K562 (cell line): Measurements from ENCODE around the gene BIRC5. TPM values are rescaled to one million over a fixed set of nuclear protein-coding genes. Genes with fewer than 3 reads are reported as not detected.
A peak's percentile ranks its signal among the peaks of the same experiment; 100 is the strongest.

ENCODE experiments used
- BCL6 ChIP-seq: fragments of 250-450 bp; sonication (Bioruptor Pico); IDR thresholded peaks from 2 replicates; pipeline ENCODE4 v1.4.0; 2020
- BRD4 ChIP-seq: fragments of 200-600 bp; sonication (generic); IDR thresholded peaks from 2 replicates; pipeline ENCODE4 v1.6.1; 2017; ENCODE audit warnings: inconsistent platforms
- DMBX1 ChIP-seq: fragments of 250-450 bp; sonication (Bioruptor Pico); IDR thresholded peaks from 2 replicates; pipeline ENCODE4 v1.8.0; 2022; ENCODE audit warnings: inconsistent platforms, mild to moderate bottlenecking, moderate library complexity, borderline replicate concordance
- HES1 ChIP-seq: fragments of 450-650 bp; IDR thresholded peaks from 2 replicates; pipeline ENCODE4 v1.6.1; 2016; ENCODE audit warnings: low read depth, mild to moderate bottlenecking, moderate library complexity
- HEY1 ChIP-seq: fragments of 250-450 bp; sonication (Bioruptor Pico); IDR thresholded peaks from 2 replicates; pipeline ENCODE4 v1.5.0; 2020; ENCODE audit warnings: mild to moderate bottlenecking, moderate library complexity, borderline replicate concordance
- HNRNPLL ChIP-seq: fragments of 200-400 bp; formaldehyde crosslinking; IDR thresholded peaks from 2 replicates; pipeline ENCODE4 v1.6.1; 2017; ENCODE audit warnings: low read length, low read depth, mild to moderate bottlenecking; ENCODE audit not compliant: poor library complexity, severe bottlenecking
- NR2C1 ChIP-seq, 2 experiments: fragments of 450-650 bp; IDR thresholded peaks; 2 replicates each; pipeline ENCODE4 v1.6.1; 2017; ENCODE audit warnings: mild to moderate bottlenecking in 2 of 2, antibody characterized with exemption in 1 of 2, inconsistent platforms in 1 of 2, missing compliant biosample characterization in 1 of 2, missing genetic modification characterization in 1 of 2
- OTX1 ChIP-seq: fragments of 450-650 bp; formaldehyde crosslinking; IDR thresholded peaks from 2 replicates; pipeline ENCODE4 v1.4.0; 2022; ENCODE audit warnings: mild to moderate bottlenecking
- PCBP2 ChIP-seq: fragments of 200-400 bp; formaldehyde crosslinking; IDR thresholded peaks from 2 replicates; pipeline ENCODE4 v1.6.1; 2018; ENCODE audit warnings: low read length, low read depth, mild to moderate bottlenecking, moderate library complexity; ENCODE audit not compliant: poor library complexity, severe bottlenecking
- PKNOX1 ChIP-seq: fragments of 450-650 bp; IDR thresholded peaks from 2 replicates; pipeline ENCODE4 v1.6.1; 2016
- RBM39 ChIP-seq: fragments of 200-400 bp; formaldehyde crosslinking; optimal IDR thresholded peaks from 2 replicates; pipeline ENCODE3; 2018; ENCODE audit warnings: low read depth, low read length
- RERE ChIP-seq: sonication (generic); formaldehyde crosslinking; IDR thresholded peaks from 2 replicates; pipeline ENCODE4 v1.8.0; 2023; ENCODE audit warnings: missing genetic modification reagents, mild to moderate bottlenecking, borderline replicate concordance
- ZNF316 ChIP-seq: fragments of 450-650 bp; IDR thresholded peaks from 2 replicates; pipeline ENCODE4 v1.6.1; 2016
- ZNF518B ChIP-seq: fragments of 250-450 bp; sonication (Bioruptor Pico); IDR thresholded peaks from 2 replicates; pipeline ENCODE4 v1.5.0; 2021; ENCODE audit warnings: mild to moderate bottlenecking, moderate library complexity
- ZNF584 ChIP-seq: fragments of 200-800 bp; sonication (Bioruptor generic); IDR thresholded peaks from 2 replicates; pipeline ENCODE4 v1.6.1; 2016; ENCODE audit warnings: low read depth, mild to moderate bottlenecking, missing genetic modification characterization, missing compliant biosample characterization
- ZNF75A ChIP-seq: fragments of 450-650 bp; formaldehyde crosslinking; IDR thresholded peaks from 2 replicates; pipeline ENCODE4 v1.4.0; 2020; ENCODE audit warnings: mild to moderate bottlenecking
- ZSCAN32 ChIP-seq: fragments of 450-650 bp; formaldehyde crosslinking; IDR thresholded peaks from 2 replicates; pipeline ENCODE4 v1.4.0; 2020; ENCODE audit warnings: mild to moderate bottlenecking, moderate library complexity
- polyA plus RNA-seq, 8 experiments: library from polyadenylated mRNA; depleted of rRNA in 4 of 8; stranded (reverse) in 5 of 8; unstranded in 3 of 8; fragments of >200 nt; fragmentation: Nextera tagmentation in 2 of 8; fragmentation: Illumina TruSeq in 1 of 8; extraction: Ambion mirVana in 2 of 8; extraction: Trizol in 1 of 8; gene quantifications; 2 replicates each; pipeline versions ENCODE4 v1.2.1 to v1.2.3, GENCODE V29; 2011 to 2014; ENCODE audit warnings: inconsistent platforms in 1 of 8, missing spikeins in 1 of 8
- total RNA-seq, 7 experiments: library from RNA; depleted of rRNA in 6 of 7; stranded (reverse); fragments of >200 nt in 6 of 7; fragmentation: Illumina TruSeq in 2 of 7; extraction: Trizol in 2 of 7; gene quantifications; 2 replicates each; pipeline versions ENCODE4 v1.2.1 to v1.2.3, GENCODE V29; 2011 to 2021; ENCODE audit warnings: low replicate concordance in 1 of 7

The BIRC5 gene
- total and polyA plus RNA-seq, 9 of the 15 experiments (the other 6 are each of a cell fraction or from before 2014, with no cell fraction given), result 64.4 to 140 (median 101) TPM

GRCh38 chr17:78241277-78242023 is 27.4 kb downstream of the BIRC5 start (continued):
- no peak for TF ChIP-seq RERE (CRISPR knock-in tag)
- peak; percentile 73; the same call in 1 of the 2 replicates for TF ChIP-seq DMBX1
- TF ChIP-seq ZNF316, result no peak
- TF ChIP-seq RBM39, result no peak
- no peak for TF ChIP-seq HNRNPLL
- no peak for TF ChIP-seq ZNF75A (CRISPR knock-in tag)
- peak; percentile 93 for TF ChIP-seq PKNOX1
- TF ChIP-seq HEY1 (CRISPR knock-in tag), result no peak
- TF ChIP-seq ZSCAN32 (CRISPR knock-in tag), result no peak
- 0 out of 2 replicates have a peak, but pooled peaks have one; percentile 50 for TF ChIP-seq ZNF584 (CRISPR knock-in tag)
- TF ChIP-seq NR2C1 (IDR thresholded peaks at IDR 0.05), result no peak
- TF ChIP-seq NR2C1 (tag; IDR thresholded peaks at IDR 0.05), result no peak
- peak; percentile 80; the same call in 1 of the 2 replicates for TF ChIP-seq OTX1 (CRISPR knock-in tag)
- TF ChIP-seq PCBP2, result no peak
- no peak for TF ChIP-seq BRD4
- no peak for TF ChIP-seq BCL6 (CRISPR knock-in tag)
- no peak for TF ChIP-seq HES1
- TF ChIP-seq ZNF518B, result no peak
